Left cardiac atrium (tissue), 4 donors: ENCODE data around the gene EPS15. TPM values are rescaled to one million over a fixed set of nuclear protein-coding genes. Genes with fewer than 3 reads are reported as not detected.

Source experiments
- ATAC-seq, 2 donors: fragments of 200-7000 bp; cut with Tn5 transposase; one replicate each; pipeline ENCODE4 v1.9.1; 2020; ENCODE audit warnings: mild to moderate bottlenecking in 2 of 2, moderate library complexity in 2 of 2
- DNase-seq: peaks from one replicate; pipeline ENCODE4 v3.0.0-alpha.2; 2020
- intact Hi-C, 2 donors: fragments of 100-400 bp; cut with DNase I; formaldehyde crosslinking; loops; one replicate each; pipeline versions ENCODE4 v1.14.1 to v1.15.1; 2022 to 2023
- total RNA-seq, 2 donors: library from RNA; stranded (reverse); fragmentation: NEBNext Ultra II Directional; extraction: Animal tissue kit (Norgen Biotek cat#: 25700); gene quantifications; one replicate each; pipeline ENCODE4 v1.2.1, GENCODE V29; 2021
- donor health status: DM: no; HTN: yes; CAD: no.
- donor health status: DM: no; HTN: yes; CAD: no; lungs with severe emphysema.
- donor health status: DM: yes; HTN: yes; CAD: no.
- donor health status: Dilated cardiomyopathy.

The EPS15 gene
- total RNA-seq, 2 donors from 2014 or later: 59.5 to 64.8 TPM

DNA sequence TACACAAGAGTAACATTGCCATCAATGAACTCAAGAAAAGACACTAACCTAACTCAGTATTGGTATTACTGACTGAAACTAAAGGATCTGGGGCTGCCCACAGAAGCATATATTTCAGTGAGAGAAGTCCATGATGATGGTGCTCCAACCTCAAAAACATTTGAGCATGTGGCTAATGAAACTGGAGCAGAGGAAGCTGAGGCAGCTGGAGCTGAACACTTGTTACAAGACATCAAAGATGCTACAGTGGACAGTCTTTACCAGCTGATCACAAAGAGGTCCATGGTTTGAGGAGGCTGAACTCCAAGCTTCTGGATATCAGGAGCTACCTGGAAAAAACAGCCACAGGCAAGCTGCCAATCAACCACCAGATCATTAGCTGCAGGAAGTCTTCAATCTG lies 146.5 kb downstream of the EPS15 start:
- DNase-seq (no peak), ATAC-seq (no peak)
- intact Hi-C loops: no loop called here

DNA sequence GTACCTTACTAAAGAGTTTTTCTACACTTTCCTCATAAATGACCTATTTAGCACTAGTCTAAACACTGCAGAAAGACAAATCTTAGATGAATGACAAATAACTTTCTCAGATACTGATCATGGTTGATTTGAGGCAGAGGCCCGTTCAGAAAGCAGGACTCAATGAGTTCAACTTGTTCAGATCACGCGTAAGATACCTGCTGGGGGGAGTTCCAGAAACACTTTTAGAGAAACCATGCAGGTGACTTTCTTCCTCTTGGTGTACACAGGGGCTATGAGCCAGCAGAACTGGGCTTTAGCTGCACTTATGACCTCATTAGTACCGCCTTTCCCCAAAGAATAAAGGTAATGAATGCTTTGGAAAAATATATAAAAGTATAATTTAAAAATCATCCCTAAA lies 149.9 kb downstream of the EPS15 start:
- ATAC-seq: no peak
- intact Hi-C loops: no loop called here
- no peak for DNase-seq

DNA sequence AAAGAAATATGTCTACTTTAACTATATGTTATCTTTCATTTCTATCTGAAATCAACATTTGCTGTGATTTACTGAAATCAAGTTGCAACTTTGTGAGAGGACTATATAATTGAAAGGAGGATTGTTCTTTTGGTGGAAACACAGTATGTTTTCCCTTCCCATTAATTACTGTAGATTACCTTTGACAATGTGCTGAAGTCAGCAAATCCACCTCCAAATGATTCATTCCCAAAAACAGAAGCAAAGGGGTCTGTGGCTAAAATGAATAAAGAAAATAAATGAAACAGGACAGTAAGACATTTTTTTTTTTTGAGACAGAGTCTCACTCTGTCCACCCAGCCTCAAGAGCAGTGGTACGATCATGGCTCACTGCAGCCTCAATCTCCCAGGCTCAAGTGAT lies 153.3 kb downstream of the EPS15 start:
- ATAC-seq (no peak), DNase-seq (no peak)
- intact Hi-C loops: no loop called here

DNA sequence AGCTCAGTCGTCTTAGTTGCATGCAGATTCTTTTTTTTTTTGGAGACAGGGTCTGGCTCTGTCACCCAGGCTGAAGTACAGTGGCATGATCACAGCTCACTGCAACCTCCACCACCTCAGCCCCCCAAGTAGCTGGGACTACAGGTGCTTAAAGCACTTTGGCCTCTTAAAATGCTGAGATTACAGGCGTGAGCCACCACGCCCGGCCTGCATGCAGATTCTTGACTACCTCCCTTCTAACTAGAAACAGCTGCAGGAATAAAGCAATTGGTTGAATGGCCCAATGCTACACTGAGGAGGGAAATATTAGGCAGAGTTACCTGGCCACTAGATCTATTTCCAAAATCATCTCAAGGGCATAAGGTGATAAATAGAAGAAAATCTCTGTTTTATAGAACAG lies 159.2 kb downstream of the EPS15 start:
- DNase-seq (no peak), ATAC-seq (no peak)
- intact Hi-C loops: no loop called here

DNA sequence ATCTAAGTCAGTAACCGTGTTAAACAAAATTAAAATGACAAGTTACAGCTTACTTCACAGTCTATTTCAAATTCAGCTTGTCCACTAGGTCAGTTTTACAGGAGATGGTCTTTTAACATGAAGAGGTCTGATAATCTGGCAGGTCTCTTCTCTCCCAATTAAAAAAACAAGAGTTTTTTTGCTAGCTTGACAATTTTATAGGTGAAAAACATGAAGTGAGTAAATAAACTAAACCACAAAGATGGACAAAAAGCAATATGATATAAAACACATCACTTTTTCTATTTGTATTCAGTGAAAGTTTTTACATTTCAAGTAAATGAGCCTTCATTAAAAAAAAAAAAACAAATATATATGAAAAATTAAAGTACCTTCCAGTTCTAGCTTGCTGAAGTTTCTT lies 163.7 kb downstream of the EPS15 start:
- intact Hi-C loops: no loop called here
- ATAC-seq (no peak), DNase-seq (no peak)

DNA sequence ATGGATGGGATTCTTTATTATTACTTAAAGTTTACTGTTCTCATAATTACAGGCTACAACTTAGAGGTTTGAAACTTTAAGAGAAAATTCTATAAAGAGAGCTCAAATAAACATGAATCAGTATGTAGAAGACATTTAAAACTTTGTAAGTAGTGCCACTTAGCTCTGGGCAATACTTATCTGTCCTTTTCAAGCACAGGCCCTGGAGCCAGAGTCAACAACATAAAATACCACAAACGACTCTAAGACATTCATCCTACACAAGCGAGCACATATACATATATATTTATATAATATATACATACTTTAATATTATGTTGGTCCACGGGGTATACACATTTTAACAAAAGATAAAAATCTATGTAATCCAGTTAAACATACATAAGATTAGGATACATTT lies 164.7 kb downstream of the EPS15 start:
- DNase-seq: no peak
- ATAC-seq: no peak
- intact Hi-C loops: no loop called here

DNA sequence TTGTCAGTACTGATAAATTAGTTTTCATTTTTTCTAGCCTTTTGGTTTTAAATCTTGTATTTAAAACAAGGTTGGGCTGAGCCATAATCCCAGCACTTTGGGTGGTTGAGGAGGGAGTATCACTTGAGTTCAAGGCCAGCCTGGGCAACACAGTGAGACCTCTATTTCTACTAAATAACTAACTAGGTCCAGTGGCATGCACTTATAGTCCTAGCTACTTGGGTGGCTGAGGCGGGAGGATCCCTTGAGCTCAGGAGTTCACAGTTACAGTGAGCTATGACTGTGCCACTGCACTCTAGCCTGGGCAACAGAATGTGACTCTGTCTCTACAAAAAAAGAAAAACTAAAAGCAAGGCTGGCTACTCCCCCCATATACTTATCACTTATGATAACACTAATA lies 167.2 kb downstream of the EPS15 start:
- intact Hi-C loops: no loop called here
- ATAC-seq (no peak), DNase-seq (no peak)

DNA sequence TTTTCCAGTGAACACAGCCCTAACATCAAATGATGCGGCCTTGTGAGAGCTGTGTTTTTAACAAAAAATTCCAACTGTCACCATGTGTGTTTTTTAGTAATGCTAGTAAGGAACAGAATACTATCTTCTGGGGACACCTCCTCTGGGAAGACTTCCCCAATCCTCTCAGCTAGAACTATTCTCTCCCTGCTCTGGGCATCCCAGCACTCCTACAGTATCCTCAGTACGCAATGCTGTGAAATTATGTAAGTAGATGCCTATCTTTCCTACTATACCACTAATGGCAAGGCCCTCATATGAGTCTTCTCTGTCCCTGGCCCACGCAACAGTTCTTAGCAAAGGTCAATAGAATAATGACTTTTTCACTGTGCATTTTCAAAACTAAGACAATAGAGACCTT lies 169.2 kb downstream of the EPS15 start:
- intact Hi-C loops: no loop called here
- DNase-seq (no peak), ATAC-seq (no peak)

DNA sequence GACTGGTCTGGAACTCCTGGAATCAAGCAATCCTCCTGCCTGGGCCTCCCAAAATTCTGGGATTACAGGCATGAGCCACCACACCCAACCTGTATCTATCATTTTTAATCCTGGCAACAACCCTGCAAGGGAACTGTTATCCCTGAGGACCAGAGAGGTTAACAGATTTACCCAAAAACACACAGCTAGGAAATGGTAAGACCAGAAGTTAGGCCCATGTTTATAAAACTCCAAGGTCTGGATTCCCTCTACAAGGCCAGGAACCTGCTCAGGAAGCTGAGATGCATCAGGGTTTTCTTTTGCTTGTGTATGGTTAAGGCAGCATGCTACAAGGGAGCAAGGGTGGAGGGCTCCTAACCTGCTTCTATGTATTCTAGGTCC lies 170.9 kb downstream of the EPS15 start:
- ATAC-seq (no peak), DNase-seq (no peak)
- intact Hi-C loops: no loop called here

DNA sequence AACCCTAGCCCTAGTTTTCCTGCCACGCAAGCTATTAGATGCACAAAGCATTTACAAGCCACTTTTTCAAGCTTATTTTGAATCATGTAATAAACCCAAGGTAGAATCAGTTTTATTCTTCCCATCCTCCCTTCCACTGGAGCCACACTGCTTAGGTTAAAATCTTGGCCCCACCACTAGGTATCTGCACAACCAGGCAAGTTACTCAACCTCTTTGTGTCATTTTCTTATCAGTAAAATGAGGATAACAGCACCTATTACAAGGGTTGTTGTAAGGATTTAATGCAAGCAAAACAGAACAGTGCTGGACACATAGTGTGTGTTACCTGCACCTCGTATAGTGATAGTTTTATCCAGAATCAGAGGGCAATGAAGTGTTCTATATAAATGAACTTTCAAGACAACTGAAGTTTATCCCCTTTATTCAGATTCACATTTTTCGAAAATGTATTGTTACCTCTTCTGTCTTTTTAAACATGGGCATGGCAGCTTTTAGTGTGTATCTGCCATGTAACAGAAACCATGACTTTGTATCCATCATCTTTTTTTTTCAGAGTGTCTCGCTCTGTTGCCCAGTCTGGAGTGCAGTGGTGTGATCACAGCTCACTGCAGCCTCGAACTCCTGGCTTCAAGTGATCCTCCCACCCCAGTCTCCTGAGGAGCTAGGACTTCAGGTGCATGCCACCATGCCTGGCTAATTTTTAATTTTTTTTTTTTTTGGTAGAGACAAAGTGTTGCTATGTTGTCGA lies 171.5 kb downstream of the EPS15 start:
- ATAC-seq (no peak), DNase-seq (no peak)
- intact Hi-C loops: no loop called here

DNA sequence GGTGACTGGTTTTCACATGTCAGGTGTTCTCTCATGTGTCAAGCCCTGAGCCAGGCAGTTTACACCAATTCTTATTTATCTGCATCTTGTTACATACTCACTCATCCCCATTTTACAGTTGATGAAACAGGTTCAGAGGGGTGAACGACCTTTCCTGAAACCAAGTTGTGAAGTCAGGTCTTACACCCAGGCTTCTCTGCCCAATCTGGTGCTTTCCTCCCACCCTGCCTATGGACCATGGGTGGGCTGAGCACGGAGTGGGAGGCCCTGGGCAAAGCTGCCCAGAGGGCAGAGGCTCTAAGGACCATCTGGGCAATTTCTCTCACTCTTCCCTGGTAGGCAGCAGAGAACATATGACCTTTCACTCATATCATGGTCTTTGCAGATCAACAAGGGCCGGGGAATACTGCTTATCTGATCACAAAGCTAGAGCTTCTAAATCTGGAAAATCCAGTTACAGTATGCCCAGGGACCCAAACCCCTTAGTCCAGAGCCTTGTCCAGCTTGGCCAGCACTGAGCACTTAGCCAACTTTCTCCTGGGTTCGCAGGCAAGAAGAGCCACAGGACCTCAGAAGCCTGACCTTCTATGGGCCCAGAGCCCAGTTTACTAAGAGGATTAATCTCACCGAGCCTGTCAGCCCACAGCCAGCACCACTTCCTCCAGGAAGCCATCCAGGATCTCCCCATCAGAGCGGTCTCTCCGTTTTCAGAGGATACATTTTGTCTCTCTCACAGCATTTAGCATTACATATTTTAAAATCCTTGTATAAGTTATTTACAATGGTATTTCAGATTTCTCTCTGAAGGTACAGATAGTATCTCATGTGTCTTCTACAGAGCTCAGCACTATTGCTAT lies 172.8 kb downstream of the EPS15 start:
- intact Hi-C loops: no loop called here
- ATAC-seq: no peak
- no peak for DNase-seq

DNA sequence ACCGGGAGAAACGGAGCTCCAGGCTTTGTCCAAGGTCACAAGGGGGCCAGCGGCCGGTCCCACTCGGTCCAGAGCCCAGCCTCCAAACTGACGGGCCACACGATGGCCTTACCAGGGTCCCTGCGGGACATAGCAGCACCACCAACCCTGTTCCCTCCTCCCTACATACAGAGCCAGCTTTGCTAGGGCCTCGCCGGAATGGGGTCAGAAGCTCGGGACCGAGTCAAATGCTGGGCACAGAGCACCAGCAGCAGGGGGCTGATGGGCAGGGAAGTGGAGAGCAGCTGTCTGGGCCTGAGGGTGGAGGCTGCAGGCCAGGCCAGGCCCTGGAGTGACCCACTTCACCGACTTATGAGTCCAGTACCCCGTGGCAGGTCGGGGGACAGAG lies 173.8 kb downstream of the EPS15 start:
- intact Hi-C loops: no loop called here
- DNase-seq (no peak), ATAC-seq (peak; percentile 21 to 38)

DNA sequence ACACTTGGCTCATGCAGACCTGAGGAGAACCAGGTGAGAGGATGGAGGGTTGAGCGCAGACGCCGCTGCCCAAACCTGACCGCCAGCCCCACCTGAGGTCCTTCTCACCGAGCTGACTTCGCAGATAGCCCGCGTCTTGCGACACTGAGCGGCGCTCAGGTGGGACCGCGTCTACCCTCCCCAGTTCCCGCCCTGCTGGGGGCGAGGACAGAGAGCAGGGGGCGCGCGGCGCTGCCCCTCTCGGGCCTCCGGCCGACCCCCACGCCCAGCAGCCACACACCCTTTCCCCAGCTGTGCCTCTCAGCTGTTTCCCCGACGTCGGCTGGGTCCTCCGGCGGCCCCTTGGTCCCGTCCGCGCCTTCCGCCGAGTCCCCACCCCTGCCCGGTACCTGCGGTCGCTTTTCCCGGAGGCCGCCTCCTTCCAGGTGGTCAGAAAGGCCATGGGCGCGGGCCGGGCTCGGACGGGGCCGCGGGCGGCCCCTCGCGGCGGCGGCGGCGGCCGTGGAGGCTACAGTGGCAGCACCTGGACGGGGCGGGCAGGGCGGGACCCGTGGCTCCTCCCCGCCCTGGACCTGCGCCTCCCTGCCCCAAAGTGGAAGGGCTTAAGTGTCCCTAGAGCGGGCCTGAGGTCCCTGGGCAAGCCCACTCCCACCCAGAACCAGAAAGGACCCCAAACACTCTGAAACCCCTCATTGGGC lies 174.3 kb downstream of the EPS15 start:
- peak; percentile 56 to 65 for ATAC-seq
- intact Hi-C loops: no loop called here
- no peak for DNase-seq

DNA sequence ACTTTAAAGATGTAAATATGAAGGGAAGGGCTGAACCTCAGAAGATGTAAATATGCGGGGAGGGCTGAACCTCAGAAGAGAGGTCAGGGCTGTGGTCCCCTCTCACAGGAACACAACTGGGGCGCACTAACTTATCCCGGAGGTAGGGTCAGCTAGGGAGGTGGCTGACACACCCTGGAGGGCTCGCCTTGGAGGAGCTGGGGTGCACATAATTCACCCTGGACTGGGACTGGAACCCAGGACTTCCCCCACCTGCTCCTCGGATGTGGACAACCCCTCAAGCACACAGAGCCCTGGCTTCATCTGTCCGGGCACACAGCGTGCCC lies 174.8 kb downstream of the EPS15 start:
- intact Hi-C loops: no loop called here
- DNase-seq (no peak), ATAC-seq (no peak)

DNA sequence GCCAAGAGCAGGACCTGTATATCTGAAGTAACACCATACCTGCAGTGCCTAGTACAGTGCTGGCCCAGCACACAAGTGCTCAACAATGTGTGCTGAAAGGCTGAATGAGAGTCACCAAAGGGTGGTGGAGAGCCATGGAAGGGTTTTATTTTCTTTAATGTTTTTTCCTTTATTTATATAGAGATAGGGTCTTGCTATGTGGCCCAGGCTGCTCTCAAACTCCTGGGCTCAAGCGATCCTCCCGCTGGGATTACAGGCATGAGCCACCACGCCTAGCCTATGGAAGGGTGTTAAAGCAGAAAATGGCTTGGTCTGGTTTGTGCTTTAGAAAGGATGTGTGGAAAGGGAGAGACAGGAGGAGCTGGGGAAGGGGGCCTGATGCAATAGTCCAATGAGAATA lies 175.4 kb downstream of the EPS15 start:
- intact Hi-C loops: no loop called here
- no peak for DNase-seq
- no peak for ATAC-seq

DNA sequence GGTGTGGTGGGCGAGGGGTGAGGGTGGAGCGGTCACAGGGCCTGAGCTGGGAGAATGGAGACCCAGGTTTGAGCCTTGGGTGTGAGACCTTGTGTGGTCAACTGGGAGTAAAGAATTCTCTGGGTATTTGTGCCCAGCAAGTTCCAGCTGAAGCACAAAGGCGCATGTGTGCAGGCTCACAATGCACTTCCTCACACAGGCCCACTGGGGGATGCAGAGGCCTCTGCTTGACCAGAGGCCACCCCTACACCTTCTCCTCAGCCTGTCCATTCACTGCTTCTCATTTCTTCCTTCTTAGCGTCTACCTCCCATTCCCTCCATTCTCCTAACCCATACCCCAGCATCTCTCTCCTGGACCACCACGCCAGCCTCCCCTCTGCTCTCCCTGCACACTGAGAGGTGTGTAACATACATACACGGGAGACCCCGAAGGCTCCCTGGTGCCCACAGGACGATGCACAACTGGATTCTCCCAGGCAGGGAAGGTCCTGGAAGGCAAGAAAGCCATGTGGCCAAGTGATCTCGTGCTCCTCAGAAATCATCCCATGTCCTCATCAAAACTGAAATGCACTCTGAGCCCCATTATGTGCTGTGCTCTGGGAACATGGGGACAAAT lies 176.4 kb downstream of the EPS15 start:
- DNase-seq (no peak), ATAC-seq (no peak)
- intact Hi-C loops: no loop called here

DNA sequence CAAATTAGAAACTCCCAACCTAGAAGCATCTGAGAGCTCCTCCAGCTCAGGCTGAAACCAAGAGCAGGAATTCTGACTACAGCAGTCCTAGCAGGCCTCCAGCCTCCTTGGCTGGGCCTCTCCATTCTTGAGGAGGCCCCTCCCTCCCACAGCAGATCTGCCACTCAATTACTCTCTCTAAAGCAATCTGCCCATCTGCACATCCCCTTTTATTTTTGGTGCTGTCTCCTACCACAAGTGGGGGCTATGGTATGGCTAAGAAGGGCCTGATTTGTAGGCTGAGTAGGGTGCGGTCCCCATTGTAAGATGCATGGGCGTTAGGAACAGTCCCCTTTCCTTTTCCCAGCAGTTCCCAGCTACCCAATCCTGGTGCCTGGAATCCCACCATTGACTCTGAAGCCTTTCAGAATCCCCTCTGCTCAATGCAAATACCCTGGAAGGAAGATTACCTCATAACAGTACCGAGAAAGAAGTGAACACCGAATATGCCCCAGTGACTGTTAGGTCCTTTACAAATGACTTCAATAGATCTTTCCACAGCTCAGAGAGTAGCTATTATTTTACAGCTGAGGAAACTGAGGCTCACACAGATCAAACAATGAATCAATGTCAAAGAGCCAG lies 177.1 kb downstream of the EPS15 start:
- intact Hi-C loops: no loop called here
- ATAC-seq: no peak
- no peak for DNase-seq

DNA sequence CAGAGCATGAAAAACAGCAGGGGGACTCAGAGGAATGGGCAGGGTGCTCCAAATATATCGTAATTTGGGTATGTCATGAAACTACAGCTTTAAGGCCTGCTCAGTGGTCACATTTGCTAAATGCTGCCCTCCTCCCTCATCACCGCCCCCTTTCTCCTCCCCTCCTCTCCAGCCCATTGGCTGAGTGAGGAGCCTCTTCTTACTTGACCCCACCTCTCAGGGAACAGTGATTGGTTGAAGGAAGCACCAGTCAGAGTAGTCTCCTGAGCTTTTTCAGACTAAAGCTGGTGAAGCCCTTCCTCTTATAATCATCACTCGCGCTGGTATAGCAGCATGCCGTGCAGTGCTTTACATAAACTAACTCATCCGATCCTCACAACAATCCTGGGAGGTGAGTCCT lies 178.7 kb downstream of the EPS15 start:
- intact Hi-C loops: no loop called here
- DNase-seq: no peak
- ATAC-seq: no peak

DNA sequence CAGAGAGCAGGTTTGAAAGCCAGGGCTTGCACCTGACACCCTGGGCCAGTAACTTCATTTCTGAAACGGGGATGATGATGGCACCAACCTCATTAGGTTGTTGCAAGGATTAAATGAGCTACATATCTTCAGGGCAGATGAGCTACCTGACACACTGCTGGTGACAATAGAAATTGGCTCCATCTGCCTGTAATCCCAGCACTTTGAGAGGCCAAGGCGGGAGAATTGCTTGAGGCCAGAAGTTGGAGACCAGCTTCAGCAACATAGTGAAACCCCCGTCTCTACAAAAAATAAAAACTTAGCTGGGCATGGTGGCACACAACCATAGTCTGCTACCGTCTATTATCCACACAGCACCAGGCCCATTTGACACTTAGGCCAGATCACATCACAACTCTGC lies 182.4 kb downstream of the EPS15 start:
- intact Hi-C loops: no loop called here
- DNase-seq: no peak
- ATAC-seq: no peak

DNA sequence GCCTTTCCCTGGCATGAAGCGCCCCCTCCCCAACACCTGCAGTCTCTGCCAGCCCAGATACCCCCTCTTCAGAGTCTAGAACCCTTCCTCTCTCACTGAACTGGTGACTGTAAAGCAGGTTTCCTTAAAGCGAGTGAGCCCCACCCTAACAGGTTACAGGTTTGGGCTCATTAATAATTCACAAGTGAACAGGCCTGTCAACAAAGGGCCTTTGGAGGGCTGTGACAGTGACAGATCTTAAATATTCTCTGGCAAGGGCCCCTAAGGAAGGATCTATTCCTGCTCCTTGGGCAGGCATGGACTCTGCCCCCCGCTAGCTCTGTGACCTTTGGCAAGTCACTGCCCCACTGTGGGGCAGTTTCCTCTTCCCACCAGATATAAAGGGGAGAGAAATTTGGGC lies 183.1 kb downstream of the EPS15 start:
- ATAC-seq: no peak
- no peak for DNase-seq
- intact Hi-C loops: no loop called here
